Kidney tubule cell (primary cell): ENCODE results near the gene HEMK1.

ENCODE experiments used
- DNase-seq: peaks from one replicate; pipeline ENCODE4 v3.0.0-alpha.2; 2018; ENCODE audit warnings: low spot score

Gene HEMK1, protein sequence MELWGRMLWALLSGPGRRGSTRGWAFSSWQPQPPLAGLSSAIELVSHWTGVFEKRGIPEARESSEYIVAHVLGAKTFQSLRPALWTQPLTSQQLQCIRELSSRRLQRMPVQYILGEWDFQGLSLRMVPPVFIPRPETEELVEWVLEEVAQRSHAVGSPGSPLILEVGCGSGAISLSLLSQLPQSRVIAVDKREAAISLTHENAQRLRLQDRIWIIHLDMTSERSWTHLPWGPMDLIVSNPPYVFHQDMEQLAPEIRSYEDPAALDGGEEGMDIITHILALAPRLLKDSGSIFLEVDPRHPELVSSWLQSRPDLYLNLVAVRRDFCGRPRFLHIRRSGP

GRCh38 chr3:50568947-50569749 is at the start of gene HEMK1:
TSS of gene HEMK1 (plus strand) at chr3:50569522. CDS start at chr3:50571105, 1,583 bp downstream.
- peak; percentile 95 for DNase-seq

- DNase-seq: no peak
Observed at GRCh38 chr3:50520849-50521248, 48.5 kb upstream of the HEMK1 start.

DNA sequence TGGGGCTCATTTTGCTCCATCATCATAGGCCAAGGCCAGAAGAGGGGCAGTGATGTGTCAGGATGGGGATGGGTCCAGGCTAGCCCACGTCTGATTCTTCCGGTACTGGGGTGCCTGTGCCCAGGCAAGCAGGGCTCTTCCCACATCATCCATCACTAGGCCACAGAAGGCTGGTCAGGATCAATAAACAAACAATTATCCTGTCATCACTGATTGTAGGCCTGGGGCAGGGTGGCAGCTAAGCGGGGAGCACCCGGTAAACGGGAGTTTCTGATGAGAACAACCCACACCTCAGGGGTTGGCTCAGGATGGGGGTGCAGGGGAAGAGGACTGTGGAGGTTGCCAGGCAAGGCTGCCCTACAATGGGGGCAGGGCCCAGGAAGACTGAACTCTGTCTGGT is 47.8 kb upstream of the HEMK1 start:
- no peak for DNase-seq

DNA sequence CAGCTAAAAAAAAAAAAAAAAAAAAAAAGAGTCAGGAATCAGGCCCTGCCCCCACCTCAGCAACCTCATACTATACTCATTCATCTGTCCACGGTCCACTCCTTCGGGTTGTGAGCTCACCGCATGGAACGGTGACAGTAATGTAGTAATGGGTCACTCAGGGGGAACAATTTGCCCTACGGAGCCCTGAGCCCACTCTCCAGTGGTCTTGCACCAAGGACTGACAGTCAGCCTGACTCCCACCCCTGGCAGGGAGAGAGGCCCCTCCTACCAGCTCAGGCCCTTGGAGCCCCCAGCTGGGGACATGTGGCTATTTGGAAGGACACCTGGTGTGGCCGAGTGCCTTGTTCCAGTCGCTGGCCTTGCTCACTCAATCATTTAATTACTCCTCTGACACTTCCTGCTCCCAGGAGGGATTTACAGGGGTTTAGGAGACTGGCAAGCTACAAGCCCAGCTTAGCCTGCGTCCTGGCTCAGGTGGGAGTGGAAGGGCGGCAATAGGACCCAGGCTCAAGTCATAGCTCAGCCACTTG is 46.0 kb upstream of the HEMK1 start:
- peak; percentile 73 for DNase-seq

- no peak for DNase-seq
Observed at GRCh38 chr3:50524746-50525145, 44.6 kb upstream of the HEMK1 start.

DNA sequence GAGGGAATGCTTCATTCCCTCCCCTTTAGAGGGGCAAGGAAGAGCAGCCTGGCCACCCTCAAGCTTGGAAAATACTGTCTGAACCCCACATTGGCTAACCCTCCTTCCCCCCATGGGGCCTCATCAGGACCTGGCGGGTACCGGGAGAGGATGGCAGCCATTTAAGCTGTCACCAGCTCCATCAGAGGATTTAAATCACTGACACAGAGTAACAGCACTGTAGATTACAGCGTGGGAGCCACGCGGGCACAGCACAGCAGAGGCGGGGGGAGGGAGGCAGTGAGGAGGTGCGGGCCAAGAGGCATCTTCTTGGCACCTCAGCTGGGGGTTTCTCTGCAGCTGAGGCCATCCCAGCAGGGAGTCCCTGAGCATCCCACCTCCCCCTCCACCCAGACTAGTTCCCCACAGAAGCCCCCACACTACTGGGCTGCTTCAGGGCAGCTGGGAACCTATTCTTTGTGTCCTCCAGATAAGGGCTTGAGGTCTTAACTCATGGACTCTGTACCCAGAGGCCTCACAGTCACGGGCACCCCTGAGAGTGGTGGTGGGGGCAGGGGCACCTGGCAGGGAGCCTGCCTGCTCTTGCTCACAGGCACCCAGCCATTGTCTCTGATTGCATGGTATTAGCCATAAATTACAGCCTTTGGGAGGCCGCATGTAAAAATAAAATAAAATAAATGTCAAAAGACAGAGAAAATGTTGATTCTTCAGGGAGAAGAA is 44.0 kb upstream of the HEMK1 start:
- DNase-seq: no peak

DNA sequence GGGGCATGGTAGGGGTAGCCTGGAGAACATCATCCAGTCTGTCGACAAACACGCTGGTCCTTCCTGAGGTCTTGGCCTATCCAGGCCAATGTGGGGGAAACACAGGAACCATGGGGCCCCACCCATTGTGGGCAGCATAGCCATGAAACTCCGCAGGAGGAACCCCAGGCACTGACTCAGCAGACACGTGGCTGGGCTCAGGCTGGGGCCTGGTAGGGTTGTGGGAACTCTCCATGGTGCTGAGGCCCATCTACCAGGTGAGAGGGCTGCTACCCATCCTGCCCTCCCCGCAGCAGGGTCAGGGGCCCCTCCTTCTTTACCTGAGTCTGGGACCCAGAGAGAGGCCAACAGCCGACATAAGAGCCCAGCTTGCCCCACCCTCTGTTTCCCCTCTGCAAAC is 43.3 kb upstream of the HEMK1 start:
- DNase-seq: peak; percentile 79

DNA sequence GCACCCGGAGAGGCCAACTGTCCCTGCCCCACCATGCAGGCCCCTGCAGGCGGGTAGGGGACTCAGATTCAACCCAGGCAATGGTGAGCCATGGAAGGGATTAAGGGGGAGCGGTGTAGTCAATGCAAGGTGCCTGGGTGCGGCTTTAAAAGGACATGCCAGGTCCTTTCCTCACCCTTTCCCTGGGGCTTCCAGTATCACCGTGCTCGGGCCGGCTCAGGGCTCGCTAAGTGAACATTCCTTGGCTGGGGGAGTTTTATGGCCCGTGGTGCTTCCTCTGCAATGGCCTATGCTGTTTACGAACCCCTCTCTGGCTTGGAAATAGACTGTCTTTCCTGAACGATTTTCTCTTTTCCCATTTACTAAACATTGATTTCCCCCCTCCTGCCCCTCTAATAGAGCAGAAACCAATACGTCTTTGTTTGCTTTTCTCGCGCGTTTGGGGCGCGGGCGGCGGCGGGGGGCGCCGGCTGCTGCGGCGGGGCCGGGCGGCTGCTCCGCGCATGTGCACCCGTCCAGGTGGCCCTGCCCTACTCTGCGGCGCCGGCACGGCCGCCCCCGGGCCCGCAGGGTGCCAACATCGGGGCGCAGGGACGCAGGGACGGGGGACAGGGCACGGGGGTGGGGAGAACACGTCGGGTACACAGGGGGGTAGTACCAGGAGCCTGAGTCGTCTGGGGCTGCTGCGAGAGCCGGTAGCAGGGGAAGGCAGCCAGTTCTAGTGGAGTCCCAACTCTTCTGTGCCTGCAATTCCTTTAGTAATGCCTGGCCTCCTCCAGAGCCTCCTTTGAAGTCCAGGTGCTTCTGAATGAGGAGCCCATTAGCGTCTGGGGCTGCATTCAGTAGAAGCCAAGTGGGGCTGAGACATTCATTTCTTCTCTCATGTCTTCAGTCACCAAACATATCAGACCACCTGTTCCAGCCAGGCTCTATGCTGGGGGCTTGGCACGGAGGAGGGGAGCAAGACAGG is 39.0 kb upstream of the HEMK1 start:
- DNase-seq: no peak

DNA sequence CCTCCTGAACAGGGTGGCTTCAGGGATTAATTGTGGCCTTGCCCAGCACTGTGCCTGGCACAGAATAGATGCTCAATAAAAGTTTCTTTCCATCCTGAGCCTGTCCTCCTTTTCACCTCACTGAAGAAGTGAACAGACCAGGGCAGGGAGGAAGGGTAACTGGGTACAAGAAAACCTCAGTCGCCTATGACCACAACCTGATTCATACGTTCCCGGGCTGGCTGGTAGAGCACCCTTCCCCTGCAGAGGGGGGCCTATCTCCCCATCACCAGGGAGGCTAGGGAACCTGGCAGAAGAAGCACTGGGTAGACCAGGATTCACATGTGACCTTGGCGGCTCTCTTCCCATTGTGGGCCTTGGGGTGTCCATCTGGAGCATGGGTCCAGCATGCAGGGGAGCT is 38.1 kb upstream of the HEMK1 start:
- no peak for DNase-seq

GRCh38 chr3:50532062-50532705 is 37.1 kb upstream of the HEMK1 start:
- DNase-seq: no peak

GRCh38 chr3:50533316-50533715 is 36.0 kb upstream of the HEMK1 start:
- no peak for DNase-seq

DNA sequence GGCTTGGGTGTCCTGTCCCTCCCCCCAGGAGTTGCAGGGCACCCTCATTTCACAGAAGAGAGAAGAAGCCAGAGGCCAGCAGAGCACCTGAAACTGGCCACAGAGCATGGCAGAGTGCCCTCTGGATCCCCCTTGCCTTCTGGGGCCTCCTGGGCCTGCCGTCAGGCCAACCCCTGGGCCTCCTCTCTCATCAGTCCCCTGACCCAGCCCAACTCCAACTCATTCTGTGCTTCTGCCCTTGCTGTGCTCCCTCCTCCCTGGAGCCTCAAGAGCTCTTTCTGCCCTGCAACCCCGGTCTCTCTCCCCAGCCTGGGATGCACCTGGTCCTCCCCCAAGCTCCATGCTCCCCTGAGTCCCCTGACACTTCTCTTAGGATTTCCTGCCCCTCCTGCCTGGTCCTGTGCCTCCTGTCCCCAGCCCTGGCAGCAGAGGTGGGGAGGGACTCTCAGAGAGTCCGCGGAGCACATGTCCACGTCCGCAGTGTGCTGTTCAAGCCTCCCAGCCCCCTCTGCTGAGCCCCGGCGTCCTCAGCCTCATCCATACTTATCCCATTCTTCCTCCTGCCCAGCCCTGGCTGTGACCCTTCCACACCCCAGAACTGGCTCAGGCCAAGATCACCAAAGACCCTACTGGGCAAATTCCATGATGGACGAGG is 35.4 kb upstream of the HEMK1 start:
- no peak for DNase-seq

- DNase-seq: peak; percentile 85
Observed at GRCh38 chr3:50534681-50535330, 34.5 kb upstream of the HEMK1 start.

DNA sequence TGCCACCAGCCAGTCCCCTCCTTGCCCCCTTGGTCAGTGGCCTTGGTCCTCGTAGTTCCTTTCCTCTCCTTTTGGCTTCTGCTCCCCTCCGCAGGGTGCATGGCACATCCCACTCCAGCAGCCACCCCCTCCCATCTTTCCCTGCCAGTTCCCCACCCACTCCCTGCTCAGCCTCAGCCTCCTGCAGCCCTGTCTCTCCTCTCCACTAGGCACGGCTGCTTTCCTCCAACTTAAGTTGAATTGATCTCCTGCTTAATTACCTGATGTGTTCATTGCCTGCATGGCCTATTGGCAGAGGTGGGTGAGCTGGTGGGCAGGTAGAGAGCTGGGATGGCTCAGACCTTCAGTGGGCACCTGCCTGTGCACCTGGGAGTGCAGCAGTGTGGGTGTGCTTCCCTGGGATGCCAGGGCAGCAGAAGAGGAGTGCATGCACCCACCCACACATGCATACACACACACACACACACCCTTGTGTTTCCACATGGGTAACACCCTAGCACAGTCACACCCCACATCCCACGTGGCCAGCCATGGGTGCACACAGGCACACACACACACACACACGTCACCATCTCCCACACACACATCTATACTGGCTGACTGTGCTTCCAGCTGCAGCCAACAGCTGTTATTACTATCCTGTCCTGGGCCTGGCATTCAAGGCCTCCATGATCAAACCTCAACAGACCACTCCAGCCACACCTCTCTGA is 32.7 kb upstream of the HEMK1 start:
- no peak for DNase-seq

DNA sequence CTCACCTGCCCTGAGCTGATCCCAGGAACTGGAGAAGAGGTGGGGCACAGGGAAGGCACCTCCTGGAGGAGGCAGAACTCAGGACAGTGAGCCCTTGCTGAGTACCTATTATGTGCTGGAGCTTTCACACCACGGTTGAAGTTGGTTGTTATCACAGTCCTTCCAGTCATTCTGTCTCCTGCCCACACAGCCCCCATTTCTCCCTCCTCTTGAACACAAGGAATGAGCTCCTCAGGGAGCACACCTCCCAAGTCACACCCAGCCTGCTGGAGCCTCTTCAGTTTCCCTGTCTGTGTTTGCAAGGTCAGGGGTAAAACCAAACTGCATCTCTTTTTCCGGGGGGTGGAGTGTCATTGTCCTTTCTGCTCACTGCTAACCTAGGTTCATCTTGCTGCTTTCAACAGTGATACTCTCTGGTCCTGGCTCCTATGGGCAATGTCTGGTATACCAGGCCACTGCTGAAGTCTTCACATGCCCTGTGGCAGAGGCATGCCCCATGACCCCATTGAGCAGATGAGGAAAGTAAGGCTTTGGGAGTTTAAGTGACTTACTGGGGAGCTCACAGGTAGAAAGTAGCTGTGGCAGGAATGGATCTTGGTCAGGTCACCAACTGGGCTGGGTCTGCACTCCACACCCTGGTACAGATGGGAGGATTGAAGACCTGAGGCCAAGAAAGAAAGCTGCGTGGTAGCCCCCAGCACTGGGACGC is 31.7 kb upstream of the HEMK1 start:
- no peak for DNase-seq

GRCh38 chr3:50539356-50540286 is 29.7 kb upstream of the HEMK1 start:
- DNase-seq: no peak
